TTC549 (cell line): ENCODE data around the gene ODAD3.
"Not testable (repeated sequence)": the region's sequence is repeated elsewhere in the genome, so short reads cannot be mapped to it uniquely, and the experiment has no call there.

Source experiments
- FAIRE-seq: peaks from 2 replicates; lab custom pipeline; 2012; peaks lifted over from hg19 to GRCh38; lab: Jason Lieb, UNC

The ODAD3 gene

GRCh38 chr19:11405846-11406643 is 28.9 kb downstream of the ODAD3 start:
- FAIRE-seq: no peak

GRCh38 chr19:11404588-11405222 is 30.2 kb downstream of the ODAD3 start:
- no peak for FAIRE-seq

GRCh38 chr19:11401808-11402543 is 32.9 kb downstream of the ODAD3 start:
- no peak for FAIRE-seq

- no peak for FAIRE-seq
Measured at GRCh38 chr19:11400798-11401197, 34.1 kb downstream of the ODAD3 start.

GRCh38 chr19:11399667-11400066 is 35.3 kb downstream of the ODAD3 start:
- no peak for FAIRE-seq

- no peak for FAIRE-seq
Measured at GRCh38 chr19:11397089-11397610, 37.8 kb downstream of the ODAD3 start.

- FAIRE-seq: no peak
Measured at GRCh38 chr19:11390933-11391680, 43.8 kb downstream of the ODAD3 start.

- FAIRE-seq: no peak
Measured at GRCh38 chr19:11390359-11390758, 44.6 kb downstream of the ODAD3 start.

GRCh38 chr19:11387162-11388034 is 47.5 kb downstream of the ODAD3 start:
- FAIRE-seq: no peak

GRCh38 chr19:11384778-11385129 is 50.2 kb downstream of the ODAD3 start:
- FAIRE-seq: no peak

GRCh38 chr19:11383706-11384048 is 51.2 kb downstream of the ODAD3 start:
- FAIRE-seq: no peak

- FAIRE-seq: no peak
Measured at GRCh38 chr19:11382898-11383705, 51.8 kb downstream of the ODAD3 start.

- peak; percentile 53 for FAIRE-seq
Measured at GRCh38 chr19:11380653-11381537, 54.0 kb downstream of the ODAD3 start.

GRCh38 chr19:11379857-11380350 is 55.0 kb downstream of the ODAD3 start:
- no peak for FAIRE-seq

GRCh38 chr19:11379269-11379845 is 55.6 kb downstream of the ODAD3 start:
- not testable (repeated sequence) for FAIRE-seq

GRCh38 chr19:11378319-11379189 is 56.4 kb downstream of the ODAD3 start:
- no peak for FAIRE-seq

- FAIRE-seq: no peak
Measured at GRCh38 chr19:11377756-11378155, 57.2 kb downstream of the ODAD3 start.

GRCh38 chr19:11377237-11377636 is 57.7 kb downstream of the ODAD3 start:
- FAIRE-seq: no peak
